Stimulated activated CD4-positive, alpha-beta T cell treated with anti-CD3 and anti-CD28 coated beads, Interleukin-15, amount 100 ng/mL, for 1 hour (primary cell): ENCODE data around the gene GPR161.

Source experiments
- DNase-seq, 2 donors: peaks; one replicate each; pipeline ENCODE4 v3.0.0-alpha.2; 2020; ENCODE audit warnings: low read depth in 1 of 2, low spot score in 1 of 2

GPR161 gene

DNA sequence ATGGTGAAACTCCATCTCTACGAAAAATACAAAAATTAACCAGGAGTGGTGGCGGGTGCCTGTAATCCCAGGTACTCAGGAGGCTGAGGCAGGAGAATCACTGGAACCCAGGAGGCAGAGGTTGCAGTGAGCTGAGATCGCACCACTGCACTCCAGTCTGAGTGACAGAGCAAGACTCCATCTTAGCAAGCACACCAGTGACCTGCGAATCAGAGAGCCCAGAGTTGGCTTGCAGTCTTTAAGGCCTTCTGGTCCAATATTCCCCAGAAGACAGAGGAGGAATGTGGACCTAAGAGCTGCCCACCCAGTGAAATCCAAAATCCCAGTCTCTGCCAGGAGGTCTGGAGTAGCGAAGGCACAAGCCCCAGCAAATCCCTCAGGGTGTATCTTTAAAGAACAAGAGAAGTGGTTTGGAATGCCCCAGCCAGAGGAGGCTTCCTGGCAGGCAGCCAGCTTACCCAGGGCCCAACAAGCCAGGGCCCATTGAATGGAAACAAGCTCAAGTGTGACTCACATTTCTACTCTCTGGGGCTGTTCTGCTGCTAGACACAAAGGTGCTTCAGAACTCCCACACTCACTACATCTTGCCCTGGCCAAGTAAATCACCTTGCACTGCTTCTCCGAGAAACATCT, 23.9 kb downstream of the GPR161 start:
- DNase-seq, result peak in 1 of 2 donors; percentile 42

DNA sequence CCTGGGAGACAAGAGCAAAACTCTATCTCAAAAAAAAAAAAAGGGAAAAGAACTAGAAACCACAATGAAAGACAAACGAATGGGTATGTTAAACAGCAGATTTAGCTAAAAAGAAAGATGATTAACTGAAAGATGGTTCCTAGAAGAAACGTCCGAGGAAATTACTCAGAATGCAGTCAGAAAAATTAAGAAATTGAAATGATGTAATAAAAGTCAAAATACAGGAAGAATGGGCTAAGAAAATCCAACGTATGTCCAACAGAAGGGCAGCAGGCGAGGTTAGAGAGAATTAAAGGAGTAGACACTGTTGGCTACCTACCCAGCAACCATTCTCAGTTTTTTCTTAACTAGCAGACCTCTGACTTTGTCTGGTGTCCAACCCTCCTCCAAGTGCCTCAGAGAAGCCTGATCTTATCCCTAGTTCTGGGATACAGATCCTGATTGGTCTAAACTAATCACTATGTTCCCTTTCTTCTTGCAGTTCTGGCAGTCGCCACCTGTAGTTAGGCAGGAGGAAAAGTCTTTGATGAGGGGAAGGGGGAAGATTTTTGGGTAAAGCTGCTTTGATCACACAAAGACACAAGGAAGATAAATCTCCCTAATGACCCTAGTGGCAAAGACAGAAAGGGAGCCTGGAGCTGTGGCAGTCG, 25.7 kb downstream of the GPR161 start:
- no peak for DNase-seq

DNA sequence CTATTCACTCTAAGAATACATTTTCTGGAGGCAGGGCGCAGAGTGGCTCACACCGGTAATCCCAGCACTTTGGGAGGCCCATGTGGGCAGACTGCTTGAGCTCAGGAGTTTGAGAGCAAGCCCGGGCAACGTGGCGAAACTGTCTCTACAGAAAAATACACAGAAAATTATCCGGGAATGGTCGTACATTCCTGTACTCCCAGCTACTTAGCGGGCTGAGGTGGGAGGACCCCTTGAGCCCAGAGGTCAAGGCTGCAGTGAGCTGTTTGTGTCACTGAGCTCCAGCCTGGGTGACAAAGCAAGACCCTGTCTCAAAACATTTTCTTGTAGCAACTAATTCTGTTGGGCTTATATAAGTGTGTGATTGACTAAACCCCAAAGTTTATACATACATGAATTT, 30.5 kb downstream of the GPR161 start:
- DNase-seq, result no peak

DNA sequence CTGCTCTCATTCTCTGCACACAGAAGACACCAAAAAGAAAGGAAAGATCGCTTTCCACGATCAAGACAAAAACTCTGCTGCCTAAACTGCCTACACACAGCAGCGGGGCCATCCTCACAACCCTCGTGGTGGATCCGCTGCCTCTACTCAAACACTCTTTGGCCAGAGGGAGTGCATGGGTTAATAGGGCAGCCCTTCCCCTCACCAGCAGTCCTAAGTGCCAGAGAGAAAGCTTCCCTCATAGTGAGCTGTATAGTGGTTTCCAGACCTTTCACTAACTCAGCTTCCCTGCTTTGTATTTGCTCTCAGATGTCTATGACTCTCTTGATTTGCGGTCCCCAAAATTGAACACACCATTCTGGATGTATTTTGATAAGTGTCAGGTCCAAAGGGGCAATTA, 30.9 kb downstream of the GPR161 start:
- DNase-seq, result no peak

DNA sequence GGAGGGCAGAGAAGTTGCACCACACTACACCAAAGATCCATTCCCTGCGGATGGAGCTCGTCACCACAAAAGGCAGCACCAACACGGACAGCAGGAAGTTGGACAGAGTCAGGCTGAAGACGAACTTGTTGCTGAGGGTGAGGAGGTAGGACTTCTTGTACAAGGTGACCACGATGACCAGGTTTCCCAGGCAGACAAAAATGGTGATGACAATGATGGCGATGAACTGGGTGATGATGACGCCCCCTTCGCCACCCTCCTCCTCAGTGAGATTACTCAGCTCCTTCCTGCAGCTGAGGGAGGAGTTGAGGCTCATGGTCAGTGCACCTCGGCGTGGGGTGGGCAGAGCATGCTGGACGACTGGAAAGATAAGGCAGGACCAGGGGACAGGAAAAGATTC, 32.2 kb downstream of the GPR161 start:
- no peak for DNase-seq

DNA sequence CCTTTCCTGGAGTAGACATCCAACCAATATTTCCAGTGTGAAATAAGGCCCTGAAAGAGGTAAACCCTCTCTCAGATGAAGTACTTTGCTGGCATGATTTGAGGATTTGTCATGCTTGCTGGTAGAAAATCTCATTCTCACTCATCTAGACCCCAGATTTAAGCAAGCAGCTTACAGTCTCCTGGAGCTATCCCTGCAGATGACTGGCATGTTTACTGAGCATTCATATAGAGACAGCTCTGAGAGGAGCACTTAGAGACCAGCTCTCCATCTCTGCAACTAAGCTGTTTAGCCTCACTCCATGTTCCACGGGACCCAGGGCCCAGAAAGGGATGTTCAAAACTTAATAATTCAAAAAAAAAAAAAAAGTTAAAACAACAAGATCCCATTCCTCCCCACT, 34.2 kb downstream of the GPR161 start:
- no peak for DNase-seq

DNA sequence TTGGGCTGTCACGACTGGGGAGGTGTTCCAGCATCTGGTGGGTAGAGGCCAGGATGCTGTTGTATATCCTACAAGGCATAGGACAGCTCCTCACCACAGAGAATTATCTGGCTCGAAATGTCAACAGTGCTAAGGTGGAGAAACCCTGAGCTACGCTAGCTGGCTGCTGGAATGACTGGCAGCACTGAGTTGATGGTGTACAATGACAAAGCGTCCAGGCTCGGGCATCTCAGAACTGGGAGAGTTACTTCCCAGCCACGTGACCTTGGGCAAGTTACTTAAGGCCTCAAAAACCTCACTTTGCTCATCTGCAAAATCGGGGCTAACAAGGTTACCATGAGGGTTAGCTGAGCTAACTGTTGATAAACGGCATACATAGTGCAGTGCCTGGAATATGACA, 35.4 kb downstream of the GPR161 start:
- no peak for DNase-seq

DNA sequence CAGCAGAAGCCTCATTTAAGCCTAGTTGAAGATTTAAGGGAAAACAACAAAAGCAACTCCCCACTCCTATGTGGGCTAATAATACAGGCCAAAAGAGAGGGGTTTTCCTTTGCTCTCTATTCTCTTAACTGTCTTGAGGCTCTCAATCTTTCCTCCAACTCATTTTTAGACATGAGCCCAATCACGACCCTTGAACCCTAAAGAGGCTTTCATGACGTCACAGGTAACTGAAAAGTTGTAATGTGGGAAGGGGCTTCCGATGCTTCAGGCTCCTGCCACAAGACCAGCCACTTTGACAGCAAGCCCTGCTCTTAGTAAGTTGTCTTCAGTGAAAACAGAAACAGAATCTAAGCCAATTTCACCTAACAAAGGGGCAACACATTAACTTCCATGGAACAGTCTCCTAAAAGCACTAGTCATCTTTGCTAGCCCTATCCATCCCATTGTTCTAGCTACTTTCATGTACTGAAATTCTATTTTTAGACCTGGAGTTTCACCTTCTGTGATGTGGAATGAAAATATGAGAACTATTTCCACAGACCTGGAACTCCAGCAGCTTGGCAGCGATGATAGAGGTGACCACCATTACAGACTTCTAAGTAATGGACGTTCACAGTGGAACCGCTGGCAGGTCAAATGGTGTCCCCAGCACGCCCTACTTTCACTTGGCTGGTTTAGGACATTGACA, 36.3 kb downstream of the GPR161 start:
- DNase-seq, result no peak

DNA sequence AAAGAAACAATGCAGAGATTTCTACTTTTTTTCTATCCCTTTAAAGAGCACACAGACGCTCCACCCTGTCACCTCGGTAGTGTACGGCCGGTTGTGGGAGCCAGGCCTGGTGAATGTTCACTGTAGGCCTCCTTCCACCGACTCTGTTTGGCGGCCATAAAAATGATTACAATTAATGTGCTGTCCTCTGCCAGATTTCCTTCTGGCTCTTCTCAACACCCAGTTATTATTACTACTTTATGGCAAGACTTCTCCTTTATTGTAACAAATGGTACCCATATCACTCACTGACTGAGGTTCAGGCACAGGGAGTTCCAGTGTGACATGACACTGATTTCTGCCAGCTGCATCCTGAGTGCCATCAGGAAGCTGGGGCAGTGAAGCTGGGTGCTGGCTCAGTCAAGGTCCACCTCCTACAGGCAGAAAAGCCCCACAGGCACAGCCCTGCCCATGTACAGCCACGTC, 37.4 kb downstream of the GPR161 start:
- DNase-seq, result no peak

DNA sequence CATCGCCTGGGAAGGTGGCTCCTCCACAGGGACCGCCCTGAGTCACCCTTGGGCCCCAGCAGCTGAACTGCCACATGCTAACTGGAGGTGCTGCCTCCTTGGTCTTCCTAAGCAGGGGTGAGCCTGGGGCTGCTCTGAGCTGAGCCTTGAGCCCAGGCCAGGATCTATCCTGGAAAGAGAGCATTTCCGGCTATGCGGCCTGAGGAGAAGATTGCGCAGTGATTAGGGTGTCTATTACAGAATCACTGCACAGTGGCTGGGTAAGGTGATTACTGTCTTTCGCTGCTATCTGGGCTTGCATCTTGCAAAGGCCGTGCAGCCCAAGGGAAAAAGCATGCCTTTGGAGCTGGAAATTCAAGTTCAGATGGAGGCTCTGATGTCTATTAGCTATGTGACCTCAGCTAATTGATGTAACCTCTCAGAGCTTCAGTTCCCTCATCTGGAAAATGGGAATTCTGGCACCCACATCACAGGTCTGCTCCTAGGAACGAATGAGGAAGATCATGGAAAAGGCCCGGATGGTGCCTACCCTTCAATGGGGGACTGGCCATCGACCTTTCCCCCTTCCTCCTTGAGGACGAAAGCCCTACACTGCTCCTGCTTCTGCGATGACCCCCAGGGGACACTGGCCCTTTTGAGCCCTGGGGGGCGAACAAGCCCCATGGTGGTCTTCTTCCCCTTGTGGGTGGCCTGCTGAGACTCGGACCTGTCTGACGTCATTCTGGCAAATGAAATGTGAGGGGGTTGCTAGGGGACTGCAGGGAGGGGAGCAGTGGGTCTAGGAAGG, 38.0 kb downstream of the GPR161 start:
- no peak for DNase-seq

DNA sequence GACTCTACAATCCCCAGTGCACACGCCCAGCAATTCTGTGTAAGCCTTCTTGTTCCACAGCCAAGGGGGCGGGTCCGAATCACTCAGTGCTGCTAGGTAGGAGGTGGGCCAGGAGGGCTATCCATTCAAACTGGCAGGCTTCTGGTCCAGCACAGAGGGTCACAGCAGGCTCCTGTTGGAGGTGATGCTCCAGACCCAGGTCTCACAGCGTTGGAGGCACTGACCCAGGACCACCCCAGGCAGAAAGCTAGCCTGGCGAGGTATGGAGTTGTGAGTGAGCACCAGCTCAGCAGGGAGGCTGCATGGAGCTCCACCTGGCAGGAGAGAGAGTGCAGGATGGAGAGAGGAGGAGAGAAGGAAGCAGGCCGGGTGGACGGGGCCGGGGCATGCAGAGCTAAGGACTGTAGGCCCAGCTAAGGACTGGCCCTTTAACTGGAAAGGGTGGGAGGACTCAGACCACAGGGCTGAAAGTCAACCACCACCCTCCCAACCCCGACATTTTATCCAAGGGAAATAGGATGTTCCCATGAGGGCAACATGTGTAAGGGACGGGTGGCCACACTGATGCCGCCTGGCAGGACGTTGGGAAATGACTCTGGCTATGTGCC, 38.7 kb downstream of the GPR161 start:
- no peak for DNase-seq

DNA sequence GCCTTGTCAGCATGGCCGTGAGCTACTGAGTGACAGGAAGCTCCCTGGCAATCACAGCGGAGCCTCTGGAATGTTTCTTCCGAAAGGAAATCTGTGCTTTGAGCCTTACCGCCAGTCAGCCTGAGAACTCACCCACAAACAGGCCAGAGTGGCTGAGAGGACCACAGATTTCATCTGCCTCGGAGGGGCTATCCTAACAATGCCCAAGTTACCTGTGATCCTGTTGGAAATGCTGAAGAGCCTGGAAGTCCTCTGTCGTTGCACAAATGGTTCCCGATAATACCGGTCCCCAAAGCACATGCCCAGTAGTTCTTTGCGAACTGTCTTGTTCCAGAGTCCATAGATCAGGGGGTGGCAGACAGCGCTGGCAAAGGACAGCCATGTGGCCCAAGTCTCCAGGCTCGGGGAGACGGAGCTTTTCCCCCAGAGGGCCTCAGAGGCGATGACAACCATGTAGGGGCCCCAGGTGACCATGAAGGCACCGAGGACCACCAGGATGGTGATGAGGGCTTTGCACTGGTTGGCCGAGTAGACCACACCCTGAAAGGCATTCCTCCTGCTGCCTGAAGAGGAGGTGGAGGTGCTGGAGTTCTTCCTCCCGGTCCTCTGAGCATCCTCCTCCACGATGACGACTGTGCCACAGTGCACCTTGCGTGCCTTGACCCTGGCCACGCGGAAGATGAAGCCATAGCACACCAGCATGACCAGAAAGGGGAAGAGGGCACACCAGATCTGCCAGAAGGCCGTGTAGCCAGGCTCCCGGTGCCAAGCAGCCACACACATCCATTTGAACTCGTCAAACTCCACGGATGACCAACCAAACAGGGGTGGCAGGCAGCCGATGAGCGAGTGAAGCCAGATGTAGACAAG, 40.2 kb downstream of the GPR161 start:
- DNase-seq, result no peak

DNA sequence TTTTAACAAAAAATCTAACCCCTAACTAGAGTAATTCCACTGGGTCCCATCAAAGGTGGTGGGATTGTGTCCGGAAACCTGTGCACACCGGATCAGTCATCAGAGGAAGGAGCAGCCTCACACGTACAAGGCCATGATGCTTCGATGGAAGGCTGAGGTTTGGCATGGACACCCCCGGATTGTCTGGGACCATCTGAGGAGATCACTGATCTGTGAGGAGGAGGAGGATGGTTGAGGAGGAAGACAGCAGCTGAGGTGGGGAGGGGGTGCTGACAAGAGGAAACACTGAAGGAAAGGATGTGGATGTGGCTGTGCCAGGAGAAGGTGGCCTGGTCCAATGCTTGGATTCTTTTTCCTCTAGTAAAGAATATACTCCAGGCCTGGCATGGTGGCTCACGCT, 41.3 kb downstream of the GPR161 start:
- DNase-seq, result no peak

DNA sequence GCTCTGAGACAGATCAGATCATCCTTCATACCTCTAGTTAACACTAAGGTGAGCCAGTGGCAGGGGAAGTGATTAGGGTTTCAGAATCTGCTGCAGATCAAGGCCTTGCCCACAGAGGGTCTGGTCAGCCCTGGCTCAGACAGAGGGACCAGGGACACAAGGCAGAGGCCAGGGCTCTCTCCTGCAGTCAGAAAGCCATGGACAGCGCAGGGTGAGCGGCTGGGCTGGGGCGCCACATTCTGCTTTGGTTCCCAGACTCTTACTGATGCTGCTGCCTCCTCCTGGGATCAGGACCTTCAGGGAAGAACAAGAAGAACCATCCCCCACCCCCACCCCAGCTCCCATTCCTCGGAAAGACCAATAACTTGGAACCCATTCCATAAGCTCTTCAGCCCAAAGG, 43.1 kb downstream of the GPR161 start:
- no peak for DNase-seq

DNA sequence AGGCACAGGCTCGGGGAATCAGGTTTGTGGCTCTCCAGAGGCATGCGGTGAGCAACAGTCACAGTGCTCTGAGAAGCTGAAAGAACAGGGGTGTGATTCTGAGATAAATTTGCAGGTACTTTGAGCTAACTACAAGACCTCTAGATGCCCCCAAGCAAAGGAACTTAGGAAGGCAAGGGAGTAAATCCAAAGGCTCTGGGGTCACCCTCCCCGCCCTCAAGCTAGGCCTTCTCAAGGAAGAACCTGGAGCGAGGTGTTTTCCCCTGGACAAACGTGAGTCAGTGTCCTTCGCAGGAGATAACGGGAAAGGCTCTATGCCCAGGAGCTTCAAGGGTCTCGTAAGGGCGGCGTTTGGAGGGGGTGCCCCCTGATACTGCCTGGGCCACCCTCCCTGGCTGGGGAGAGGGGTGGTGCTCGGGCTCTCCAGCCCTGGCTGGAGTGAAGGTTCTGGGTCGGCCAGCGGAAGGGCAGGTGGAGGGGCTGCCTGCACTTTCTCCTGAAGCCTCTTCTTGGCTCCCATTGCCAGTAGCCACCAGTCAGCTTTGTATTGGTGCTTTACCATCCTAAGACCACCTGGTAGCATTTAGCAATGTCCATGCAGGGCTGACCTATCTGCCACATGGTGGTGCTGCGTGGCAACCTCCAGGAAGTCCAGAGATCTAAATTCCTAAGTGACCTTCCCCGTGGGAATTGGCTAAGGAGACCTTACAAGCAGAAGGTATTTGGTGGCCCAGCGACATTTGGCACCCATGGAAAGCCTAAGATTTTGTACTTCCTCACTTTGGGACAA, 44.0 kb downstream of the GPR161 start:
- DNase-seq, result no peak

DNA sequence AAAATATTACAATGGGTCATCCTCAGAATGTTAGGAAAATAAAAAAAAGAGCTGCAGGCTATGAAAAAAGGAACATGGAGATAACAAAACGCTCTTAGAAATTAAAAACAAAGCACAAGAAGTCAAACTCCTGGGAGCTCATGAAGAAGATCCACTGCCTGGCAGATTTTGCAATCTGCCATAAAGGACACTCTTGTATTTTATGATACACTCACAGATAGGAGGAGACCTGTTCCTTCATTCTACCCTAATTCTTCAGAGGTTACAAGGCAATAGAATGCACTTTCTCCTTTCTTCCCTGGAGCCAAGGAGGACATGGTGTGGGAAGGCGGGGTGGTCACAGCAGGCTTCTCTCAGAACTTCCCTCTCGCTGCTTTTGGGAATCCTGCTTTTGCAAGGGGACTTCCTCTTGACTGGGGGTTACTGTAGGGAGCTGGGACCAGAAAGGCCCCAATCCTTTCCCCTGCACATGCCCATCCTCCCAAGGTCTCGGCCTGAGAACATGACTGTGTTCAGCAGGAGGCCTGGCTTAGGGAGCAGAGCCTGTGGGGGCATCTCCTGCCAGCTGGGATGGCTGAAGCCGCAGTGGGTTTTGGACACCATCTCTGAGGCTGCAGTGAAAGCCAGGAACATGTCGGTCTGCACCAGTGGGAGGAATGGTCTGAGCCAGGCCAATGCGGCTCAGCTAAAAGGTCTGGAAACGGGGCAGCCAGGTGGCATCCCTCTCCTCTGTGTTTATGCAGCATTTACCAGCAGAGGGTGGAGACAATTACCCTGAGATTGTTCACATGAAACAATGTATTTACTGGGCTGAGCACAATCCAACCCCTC, 44.8 kb downstream of the GPR161 start:
- DNase-seq, result no peak

DNA sequence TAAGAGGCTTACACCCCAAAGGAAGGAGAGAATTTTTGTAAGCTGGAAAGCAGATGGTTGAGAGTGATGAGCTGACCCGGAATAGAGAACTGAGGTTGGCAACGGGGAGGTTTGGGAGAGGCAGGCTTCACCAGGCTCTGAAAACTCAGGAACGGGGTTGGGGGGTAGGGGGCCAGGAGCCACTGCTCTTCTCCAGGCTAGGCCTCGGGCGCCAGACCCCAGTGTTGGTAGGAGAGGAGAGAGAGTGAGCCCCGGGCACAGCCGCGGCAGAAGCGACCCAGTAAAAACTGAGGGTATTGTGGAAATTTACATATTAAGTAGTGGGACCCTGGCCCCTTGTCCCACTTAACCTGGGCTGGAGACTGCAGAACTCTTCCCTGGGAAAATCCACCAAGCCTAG, 45.7 kb downstream of the GPR161 start:
- no peak for DNase-seq

DNA sequence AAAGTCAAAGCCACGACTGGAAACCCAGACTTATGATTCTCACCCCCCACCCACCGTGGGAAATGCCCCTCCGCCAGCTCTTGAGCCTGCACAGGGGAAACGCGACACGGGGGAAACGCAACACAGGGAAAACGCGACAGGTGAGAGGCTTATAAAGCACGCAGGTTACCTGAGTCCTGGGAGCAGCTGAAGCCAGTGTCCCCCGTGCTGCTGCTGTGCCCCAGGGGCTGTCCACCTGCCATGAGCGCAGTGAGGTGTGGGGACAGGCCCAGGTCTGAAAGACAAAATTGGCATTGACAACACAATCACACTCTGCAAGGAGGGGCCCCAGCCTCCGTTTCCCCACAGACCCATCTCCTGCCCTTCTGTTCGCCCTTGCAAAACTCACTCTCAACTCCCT, 46.3 kb downstream of the GPR161 start:
- DNase-seq, result no peak

DNA sequence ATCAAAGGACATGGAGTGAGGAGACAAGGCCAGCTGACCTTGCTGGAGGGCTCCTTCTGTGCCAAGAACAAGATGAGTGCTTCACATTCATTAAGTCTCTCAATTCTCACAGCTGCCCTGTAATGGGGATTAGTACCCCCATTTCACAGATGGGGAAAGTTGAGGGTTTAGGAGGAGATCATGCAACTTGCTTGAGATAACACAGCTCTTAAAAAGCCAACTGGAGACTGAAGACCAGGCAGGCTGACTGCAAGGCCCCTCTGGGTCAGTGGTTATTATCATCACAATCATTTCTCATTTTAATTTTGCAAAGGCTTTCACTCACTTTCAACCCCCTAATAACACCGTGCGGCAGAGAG, 46.8 kb downstream of the GPR161 start:
- no peak for DNase-seq
